GM18502 (cell line): Measurements from ENCODE around the gene ZNF292.
A peak's percentile ranks its signal among the peaks of the same experiment; 100 is the strongest.
"Not testable (repeated sequence)": the region's sequence is repeated elsewhere in the genome, so short reads cannot be mapped to it uniquely, and the experiment has no call there.

Source experiments
- ATAC-seq: cut with Tn5 transposase; IDR thresholded peaks from one replicate; pipeline ENCODE4 v1.9.1; 2021; ENCODE audit warnings: mild to moderate bottlenecking; ENCODE audit not compliant: unreplicated experiment, poor library complexity

The ZNF292 gene

DNA sequence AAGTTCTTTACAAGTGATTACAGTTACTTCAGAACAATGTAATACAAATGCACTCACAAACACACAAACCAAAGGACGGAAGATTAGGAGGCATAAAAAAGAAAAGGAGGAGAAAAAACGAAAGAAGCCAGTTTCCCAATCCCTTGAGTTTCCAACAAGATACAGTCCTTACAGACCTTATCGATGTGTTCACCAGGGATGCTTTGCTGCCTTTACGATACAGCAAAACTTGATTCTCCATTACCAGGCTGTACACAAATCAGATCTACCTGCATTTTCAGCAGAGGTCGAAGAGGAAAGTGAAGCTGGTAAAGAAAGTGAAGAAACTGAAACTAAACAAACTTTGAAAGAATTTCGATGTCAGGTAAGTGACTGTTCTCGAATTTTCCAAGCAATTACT is 104.4 kb downstream of the ZNF292 start:
- ATAC-seq = no peak

DNA sequence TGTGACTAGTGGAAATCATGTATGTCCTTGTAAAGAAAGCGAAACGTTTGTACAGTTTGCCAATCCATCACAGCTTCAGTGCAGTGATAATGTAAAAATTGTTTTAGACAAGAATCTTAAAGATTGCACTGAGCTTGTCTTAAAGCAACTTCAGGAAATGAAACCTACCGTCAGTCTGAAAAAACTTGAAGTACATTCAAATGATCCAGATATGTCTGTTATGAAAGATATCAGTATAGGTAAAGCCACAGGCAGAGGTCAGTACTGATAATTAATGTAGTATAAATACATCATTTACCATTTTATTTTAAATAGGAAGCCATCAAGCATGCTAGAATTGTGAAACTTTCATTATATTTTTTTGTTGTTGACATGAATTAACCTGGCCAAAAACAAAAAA is 106.2 kb downstream of the ZNF292 start:
- peak; percentile 60 for ATAC-seq

DNA sequence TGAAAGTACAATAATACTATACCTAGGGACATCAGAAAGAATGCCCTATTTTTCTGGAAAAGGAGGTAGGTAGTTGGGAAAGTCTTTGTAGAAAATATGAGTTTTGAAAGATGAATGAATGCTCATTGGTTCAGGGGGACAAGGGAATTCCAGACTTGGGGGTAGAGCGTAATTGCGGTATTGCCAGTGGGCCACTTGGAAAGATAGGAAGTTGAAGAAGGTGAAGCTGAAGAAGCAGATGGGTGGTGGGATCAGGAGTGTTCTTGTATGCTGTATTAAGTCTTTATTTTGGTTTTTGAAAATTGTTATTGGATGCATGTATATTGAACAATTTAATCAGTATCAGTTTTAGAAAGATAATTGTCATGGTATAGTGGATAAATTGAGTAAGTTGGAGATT is 109.1 kb downstream of the ZNF292 start:
- ATAC-seq = no peak

DNA sequence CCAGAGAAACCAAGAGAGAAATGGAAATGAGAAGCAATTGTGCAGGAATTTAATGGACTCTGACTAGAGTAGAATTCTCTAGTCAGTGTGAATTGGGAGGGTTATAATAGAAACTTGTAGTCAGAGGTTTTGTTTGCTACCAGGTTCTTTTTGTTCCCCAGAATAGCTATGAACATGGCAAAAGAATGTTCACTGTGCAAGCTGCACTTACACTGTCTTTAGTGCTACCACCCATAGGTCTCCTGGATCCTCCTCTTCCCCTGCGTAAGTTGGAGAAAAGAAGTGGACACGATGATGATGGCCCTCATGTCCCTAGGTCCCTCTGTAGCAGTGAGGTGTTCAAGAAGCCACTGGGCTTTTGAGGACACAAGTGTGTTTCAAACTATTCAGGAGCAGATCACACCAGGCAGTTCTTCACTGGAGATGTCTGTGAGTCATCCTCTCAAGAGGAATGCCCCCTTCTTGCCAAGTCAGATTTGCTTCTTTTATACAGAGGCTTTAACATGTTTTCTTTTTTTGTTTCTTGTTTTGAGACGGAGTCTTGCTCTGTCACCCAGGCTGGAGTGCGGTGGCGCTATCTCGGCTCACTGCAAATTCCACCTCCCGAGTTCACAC is 119.4 kb downstream of the ZNF292 start:
- ATAC-seq = no peak

DNA sequence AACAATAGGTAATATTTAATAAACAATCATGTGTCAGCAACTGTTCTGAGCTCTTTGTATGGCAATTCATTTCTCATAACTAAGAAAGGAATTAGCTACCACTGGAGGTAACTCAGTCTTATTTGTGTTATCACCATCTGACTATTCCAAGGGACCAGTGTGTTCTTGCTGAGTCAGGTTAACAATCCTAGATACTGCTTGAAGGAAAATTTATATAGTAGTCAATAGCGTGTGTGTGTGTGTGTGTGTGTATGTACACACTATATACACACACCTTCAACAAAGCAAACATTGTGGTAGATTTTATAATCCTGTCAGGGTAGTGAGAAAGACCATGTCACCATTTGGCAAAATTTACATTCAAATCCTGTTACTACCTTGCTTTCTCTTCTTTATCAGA is 121.3 kb downstream of the ZNF292 start:
- no peak for ATAC-seq

DNA sequence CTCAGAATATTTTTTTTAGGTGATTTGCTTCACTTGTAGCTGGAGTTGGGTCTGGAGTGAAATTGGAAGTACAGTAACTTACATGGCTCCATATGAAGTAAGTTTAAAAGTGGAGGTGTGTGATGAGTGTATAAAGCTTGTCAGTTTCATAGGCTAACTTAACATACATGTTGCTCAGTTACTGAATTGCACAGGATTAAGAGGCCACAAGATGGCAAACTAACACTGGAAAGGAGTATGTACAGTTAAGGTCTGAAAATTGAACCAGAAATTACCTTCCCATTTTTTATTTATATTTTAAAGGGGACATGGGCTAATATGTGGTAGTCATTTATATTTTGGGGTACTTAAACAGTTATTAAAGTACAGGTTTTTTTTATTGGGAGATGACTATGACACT is 121.8 kb downstream of the ZNF292 start:
- ATAC-seq = no peak

DNA sequence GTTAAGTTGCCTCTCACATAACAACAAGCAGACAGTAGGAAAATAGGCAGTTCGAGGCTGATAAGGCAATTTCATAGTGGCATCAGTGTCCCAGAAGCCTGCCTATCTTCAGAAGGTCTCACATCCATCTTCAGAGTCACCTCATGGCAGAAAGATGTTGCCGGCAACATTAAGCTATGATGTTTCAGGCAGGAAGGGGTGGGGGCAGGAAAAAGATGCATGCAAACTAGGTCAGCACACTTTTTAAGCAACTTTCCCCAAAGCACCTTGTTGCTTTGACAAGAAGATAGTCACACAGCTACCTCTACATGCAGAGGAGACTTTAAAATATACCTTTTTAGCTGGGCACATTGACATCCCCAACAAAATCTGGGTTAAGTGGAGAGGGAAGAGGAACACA is 123.8 kb downstream of the ZNF292 start:
- ATAC-seq = no peak

DNA sequence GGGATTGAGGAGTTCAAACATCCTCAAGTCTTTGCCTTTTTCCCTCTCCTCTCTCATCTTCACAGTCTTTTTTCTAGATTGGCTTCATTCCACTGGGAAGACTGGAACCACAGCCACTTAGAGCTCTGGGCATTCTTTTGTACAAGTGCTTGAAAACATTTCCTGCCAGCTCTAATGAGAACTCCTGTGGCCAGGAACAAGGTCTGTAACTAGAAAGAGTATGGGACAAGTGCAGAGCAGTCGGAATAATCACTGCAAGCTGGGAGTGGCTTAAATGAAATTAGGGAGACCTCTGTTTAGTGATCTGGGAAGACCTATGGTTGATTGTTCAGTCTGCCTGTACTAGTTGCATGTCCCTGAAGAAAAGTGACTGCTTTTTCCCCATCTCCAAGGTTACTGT is 126.1 kb downstream of the ZNF292 start:
- no peak for ATAC-seq

DNA sequence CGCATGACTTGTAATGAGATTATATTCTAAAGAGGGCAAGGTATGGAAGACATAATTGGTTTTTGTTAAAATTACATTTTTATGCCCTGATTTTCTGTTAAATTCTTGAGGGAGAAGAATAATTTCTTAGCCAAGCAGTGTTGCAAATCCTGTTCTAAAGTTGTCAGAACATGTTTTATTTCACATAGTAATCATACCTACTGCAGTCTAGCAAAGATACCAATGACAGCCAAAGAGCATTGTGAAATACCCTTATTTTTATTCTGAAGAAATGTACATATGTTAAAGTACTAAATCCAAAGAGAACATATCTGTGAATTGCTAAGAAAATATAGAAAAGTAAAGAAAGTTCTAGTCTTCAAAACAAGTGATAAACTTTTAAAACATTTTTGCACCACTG is 127.4 kb downstream of the ZNF292 start:
- ATAC-seq = no peak

DNA sequence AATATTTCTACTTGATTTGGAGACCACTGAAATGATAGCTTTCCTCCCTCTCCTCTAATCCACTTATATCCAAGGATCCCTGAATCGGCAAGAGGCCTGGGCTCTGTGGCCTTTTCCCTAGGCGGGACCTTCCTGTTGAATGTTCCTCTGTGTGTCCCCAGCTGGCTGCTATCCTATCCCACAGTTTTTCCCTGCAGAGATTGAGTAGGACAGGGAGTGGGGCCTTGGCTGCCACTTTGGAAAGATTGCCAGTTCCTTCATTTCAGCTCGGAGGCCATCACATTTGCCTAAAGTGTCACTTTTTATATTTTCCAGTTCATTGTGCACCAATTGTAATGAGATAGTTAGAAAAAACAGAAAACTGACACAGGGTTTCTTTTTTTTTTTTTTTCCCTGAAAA is 128.1 kb downstream of the ZNF292 start:
- no peak for ATAC-seq

DNA sequence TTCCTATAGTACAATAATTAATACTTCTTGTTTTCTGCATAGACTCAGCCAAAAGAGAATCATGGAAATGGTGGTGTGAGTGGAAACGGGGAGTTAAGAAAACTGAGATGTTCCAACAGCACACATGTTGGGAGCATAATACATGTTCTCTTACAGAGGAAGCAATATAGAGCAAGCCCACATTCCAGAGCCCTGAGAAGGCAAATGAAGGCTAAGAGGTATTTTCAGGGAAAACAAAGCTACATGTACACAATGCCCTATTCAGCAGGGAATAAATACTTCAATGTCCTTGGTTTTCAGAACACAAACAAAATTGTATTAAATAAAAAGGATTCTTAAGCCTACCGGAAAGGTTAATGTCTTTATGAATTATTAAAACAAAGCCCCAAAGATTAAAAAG is 131.9 kb downstream of the ZNF292 start:
- no peak for ATAC-seq

DNA sequence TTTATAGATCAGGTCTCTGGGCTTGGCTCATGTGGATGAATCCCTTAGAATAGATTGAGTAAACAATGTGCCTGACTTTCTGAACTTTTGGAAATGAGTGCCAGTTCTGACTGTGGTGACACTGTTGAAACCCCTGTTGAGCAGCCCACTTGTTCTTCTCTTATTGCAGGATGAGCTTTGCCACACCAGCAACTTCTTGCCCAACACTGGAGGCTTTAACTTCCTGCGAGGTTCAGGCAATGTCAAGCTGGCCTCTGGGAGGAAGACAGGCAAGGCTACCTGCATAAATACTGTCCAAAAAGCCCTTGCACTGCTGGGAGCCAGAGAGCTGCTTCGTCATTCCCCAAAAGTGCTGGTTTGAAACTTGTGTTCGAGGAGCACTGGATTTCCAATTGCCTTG is 134.2 kb downstream of the ZNF292 start:
- no peak for ATAC-seq

DNA sequence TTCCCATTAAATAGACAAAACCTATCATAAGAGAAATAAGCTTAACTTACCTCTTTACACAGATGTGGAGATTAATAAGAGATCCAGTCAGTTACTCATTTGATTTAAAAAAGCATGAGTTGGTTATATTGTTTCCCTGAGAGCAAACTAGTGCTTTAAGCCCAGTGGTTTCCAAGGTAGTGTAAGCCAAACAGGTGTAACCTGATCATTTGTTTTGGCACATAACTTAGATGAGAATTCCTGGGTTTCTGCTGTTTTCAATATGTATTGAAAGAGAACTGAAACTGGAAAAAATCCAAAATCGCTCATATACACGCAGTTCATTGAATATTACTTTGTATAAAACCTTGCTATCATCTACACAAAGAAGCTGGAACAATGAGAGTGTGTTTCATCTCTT is 136.5 kb downstream of the ZNF292 start:
- no peak for ATAC-seq

DNA sequence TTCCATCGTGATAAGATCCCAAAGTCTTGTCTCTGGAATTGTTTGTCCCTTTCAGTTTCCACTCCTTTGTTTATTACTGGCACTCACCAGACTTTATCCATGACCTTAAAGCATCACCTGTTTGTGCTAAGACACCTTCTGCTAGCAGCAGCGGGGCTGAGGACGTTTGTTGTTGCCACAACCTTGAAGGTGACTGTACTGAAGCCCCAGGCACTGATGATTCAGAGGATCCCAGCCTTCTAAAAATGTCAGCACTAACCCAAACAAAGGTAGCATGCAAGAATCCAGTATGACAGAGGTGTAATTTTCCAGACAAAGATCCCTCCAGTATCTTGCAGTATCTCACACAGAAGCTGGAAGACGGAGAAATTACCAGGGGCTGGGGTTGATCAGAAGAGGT is 138.2 kb downstream of the ZNF292 start:
- ATAC-seq = no peak

DNA sequence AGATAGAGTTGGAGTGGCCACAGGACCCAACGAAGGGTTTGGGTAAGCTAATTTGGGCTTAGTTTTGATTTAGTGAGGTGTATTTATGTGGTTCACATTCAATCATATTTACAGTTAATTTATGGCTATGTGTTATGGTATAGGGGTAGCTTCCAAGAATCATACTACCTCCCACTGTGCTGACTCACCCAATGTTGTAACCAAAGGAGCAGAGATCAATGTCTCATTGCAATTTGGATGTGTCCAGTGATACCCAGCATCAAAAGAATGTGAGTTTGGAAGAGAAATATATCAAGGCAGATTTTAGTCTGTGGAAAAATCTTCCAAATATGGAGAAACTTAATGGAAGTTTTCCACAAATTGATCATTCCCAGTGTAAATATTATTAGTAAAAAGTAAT is 141.8 kb downstream of the ZNF292 start:
- no peak for ATAC-seq

DNA sequence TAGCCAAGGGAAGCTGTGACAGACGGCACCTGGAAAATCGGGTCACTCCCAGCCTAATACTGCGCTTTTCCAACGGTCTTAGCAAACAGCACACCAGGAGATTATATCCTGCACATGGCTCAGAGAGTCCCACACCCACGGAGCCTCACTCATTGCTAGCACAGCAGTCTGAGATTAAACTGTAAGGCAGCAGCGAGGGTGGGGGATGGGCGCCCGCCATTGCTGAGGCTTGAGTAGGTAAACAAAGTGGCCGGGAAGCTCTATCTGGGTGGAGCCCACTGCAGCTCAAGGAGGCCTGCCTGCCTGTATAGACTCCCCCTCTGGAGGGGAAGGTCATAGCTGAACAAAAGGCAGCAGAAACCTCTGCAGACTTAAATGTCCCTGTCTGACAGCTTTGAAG is 145.9 kb downstream of the ZNF292 start:
- not testable (repeated sequence) for ATAC-seq

DNA sequence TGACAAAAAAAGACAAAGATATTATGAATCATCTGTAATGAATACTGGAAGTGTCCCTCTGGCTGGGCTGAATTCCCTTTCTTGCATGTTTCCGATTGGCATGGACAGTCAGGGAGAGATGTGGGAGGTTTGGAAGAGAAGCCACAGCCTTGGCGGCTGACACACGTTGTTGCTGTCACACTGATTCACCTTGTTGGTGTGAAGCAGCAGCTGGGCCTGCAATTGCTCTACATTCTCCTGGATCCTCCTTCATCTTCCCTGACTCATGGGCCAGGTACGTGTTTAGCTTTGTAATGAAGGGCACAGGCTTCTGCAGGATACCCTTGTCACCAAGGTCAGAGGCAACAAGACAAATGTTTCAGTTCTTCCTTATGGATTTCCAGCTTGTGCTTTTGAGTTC is 153.6 kb downstream of the ZNF292 start:
- ATAC-seq = no peak

DNA sequence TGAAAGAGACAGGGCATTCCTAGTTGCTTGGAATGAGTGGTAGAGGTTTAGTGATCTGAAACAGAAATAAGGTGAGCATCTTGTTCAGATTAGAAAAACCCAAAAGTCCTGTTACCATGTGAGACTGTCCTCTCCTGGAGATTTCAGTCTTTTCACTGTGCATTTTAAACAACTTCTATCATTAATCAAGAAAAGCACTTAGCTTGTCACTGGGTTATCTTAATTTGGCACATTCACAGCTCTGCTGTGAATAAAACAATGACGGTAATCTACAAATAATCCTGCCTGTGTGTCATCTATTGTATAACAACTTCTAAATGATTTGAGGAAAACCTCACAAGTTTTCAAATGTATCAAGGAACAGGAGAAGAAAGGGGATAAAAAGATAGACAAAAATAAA is 157.5 kb downstream of the ZNF292 start:
- no peak for ATAC-seq
